ENCODE measurements around the gene SNCB. TPM values are rescaled to one million over a fixed set of nuclear protein-coding genes. Genes with fewer than 3 reads are reported as not detected.
A peak's percentile ranks its signal among the peaks of the same experiment; 100 is the strongest.
"Not testable (repeated sequence)": the region's sequence is repeated elsewhere in the genome, so short reads cannot be mapped to it uniquely, and the experiment has no call there.

The SNCB gene
- total RNA-seq, 1 experiment from 2014 or later, result not detected

DNA sequence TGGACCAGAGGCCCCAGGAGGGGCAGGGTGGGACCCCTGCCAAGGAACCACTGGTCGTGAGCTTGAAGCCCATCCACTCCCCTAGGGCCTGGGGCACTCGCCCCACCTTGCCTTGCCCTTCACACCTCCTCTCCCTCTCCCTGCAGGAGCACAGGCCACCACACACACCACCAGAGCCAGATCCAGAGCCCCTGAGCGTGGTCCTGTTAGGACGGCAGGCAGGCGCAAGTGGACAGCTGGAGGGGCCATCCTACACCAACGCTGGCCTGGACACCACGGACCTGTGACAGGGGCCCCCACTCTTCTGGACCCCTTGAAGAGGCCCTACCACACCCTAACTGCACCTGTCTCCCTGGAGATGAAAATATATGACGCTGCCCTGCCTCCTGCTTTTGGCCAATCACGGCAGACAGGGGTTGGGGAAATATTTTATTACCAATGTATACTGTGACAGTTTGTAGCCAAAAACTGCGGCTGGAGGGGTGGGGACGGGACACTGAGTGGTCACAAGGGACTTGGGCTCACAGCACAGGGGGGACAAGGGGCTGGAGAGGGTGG, 34.9 kb downstream of the SNCB start:
- in situ Hi-C loops (cut with HindIII; ENCODE audit: low pct_unique_long_range_greater_than_20kb, low sequenced_read_pairs), result no loop called here
- no peak for DNase-seq (ENCODE audit: low read depth)

DNA sequence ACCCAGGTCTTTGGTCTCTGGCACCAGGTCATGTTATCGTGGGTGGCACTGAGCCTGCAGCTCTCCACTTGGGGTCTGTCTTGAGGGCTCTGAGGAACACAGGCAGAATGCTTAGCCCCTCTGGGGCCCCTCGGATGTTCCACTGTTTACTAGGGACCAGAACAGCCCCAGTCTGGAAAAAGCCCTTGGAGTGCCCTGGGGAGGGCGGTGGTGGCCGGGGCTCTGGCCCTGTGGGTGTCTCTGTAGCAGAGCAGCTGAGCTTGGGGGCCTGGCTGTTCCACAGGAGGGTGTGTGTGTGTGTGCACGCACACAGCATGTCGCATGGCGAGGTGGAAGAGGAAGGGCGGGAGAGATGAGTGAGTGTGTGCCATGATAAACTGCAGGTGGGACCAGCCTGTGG, 35.8 kb downstream of the SNCB start:
- in situ Hi-C loops (cut with HindIII; ENCODE audit: low pct_unique_long_range_greater_than_20kb, low sequenced_read_pairs), result no loop called here

DNA sequence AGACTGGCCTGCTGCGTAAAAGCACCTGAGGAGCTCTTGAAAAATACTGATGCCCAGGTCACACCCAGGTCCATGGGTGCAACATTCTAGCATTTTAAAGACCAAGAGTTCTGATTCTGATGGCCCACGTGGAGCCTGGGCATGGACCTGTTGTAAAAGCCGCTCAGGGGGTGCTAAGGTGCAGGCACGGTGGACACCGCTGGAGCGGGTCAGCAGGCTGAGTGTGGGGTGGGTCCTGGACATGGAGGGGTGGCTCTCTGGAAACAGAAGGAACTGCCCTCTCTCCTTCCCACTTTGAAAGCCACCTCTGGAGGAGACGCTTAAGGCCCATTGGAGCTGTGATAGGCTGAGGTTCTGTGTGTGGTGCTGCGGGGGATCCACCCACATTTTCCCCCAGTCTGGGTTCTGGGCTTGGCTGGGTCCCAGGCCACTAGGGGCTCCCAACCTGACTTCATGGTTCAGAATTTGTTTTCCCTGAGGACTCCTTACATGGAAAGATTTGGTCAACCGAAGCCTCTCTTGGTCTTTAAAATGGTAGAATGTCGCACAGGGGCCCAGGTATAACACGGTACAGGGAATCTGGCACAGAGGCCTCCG, 37.0 kb downstream of the SNCB start:
- in situ Hi-C loops (cut with HindIII; ENCODE audit: low pct_unique_long_range_greater_than_20kb, low sequenced_read_pairs), result no loop called here
- no peak for DNase-seq (ENCODE audit: low read depth)

More for the DNA sequence above, 35.8 kb downstream of the SNCB start:
- DNase-seq (ENCODE audit: low read depth), result no peak

- in situ Hi-C loops (cut with HindIII; ENCODE audit: low pct_unique_long_range_greater_than_20kb, low sequenced_read_pairs), result no loop called here
- no peak for DNase-seq (ENCODE audit: low read depth)
Observed at GRCh38 chr5:176592573-176592972, 37.8 kb downstream of the SNCB start.

- DNase-seq (ENCODE audit: low read depth); in situ Hi-C loops (cut with HindIII; ENCODE audit: low pct_unique_long_range_greater_than_20kb, low sequenced_read_pairs): not testable (repeated sequence)
Observed at GRCh38 chr5:176591667-176592066, 38.7 kb downstream of the SNCB start.

DNA sequence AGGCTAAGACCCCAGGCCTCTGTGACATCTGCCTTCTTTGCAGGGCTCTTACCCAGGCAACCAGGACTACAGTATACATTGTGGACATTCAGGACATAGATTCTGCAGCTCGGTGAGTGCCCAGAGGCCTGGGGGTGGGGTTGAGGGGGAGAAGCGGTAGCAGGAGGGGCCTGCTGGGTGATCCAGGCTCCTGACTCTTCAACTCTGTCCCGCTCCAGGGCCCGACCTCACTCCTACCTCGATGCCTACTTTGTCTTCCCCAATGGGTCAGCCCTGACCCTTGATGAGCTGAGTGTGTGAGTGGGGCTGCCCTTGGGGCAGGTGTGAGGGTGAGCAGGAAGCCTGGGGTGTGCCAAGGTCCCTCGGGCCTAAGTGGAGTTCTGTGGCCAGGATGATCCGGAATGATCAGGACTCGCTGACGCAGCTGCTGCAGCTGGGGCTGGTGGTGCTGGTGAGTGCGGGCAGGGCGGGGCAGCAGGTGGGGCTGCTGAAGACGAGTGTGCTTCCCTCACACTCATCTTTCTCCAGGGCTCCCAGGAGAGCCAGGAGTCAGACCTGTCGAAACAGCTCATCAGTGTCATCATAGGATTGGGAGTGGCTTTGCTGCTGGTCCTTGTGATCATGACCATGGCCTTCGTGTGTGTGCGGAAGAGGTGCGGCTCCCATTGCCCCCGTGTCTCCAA, 40.2 kb downstream of the SNCB start:
- in situ Hi-C loops (cut with HindIII; ENCODE audit: low pct_unique_long_range_greater_than_20kb, low sequenced_read_pairs), result no loop called here
- no peak for DNase-seq (ENCODE audit: low read depth)

DNA sequence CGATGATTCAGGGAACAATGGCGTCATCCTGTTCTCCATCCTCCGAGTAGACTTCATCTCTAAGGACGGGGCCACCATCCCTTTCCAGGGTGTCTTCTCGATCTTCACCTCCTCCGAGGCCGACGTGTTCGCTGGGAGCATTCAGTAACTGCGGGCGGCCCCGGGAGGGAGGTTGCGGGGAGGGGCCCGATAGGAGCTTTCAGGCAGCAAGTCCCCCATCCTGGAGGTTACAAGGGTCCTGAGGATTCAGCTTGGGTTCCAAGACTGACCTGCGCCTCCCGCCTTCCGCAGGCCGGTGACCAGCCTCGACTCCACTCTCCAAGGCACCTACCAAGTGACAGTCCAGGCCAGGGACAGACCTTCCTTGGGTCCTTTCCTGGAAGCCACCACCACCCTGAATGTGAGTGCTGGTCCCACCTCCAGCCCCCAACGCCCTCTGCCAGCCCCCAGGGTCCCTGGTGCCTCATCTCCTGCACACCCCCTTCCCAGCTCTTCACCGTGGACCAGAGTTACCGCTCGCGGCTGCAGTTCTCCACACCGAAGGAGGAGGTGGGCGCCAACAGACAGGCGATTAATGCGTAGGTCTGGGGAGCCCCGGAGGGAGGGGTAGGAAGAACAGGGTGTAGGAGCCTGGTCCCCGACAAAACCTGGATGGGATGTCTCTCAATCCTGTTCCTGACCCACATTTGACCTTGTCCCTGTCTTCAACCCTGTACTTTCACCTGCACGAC, 41.1 kb downstream of the SNCB start:
- in situ Hi-C loops (cut with HindIII; ENCODE audit: low pct_unique_long_range_greater_than_20kb, low sequenced_read_pairs), result no loop called here
- DNase-seq (ENCODE audit: low read depth), result no peak

DNA sequence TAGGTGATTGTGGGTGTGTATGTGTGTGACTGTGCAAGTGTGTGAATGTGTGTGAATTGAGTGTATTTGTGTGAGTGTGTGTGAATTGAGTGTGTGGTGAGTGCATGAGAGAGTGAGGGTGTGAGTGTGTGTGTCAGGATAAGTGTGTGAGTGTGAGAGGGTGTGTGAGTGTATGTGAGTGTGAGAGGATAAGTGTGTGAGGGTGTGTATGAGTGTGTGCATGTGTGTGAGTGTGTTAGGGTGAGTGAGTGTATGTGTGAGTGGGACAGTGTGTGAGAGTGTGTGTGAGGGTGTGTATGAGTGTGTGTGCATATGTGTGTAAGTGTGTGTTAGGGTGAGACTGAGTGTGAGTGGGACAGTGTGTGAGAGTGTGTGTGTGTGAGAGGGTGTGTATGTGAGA, 42.0 kb downstream of the SNCB start:
- DNase-seq (ENCODE audit: low read depth), result no peak
- in situ Hi-C loops (cut with HindIII; ENCODE audit: low pct_unique_long_range_greater_than_20kb, low sequenced_read_pairs), result no loop called here

DNA sequence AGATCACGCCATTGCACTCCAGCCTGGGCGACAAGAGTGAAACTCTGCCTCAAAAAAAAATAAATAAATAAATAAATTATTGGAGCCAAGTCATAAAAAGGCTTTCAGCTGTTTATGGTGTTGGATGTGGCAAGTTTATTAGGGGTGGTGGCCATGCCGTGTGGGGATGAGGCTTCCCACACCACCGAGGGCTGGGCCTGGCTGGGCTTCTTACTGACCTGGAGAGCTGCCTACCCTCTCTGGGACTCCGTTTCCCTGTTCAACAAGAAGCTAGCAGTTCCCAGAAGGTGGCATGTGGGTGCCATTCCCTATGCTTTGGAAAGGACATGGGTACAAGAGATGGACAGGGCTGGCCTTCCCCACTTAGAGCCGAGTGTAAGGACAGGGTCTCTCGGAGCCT, 42.9 kb downstream of the SNCB start:
- in situ Hi-C loops (cut with HindIII; ENCODE audit: low pct_unique_long_range_greater_than_20kb, low sequenced_read_pairs), result no loop called here

GRCh38 chr5:176583076-176583475, 47.3 kb downstream of the SNCB start:
- in situ Hi-C loops (cut with HindIII; ENCODE audit: low pct_unique_long_range_greater_than_20kb, low sequenced_read_pairs), result no loop called here
- DNase-seq (ENCODE audit: low read depth), result no peak

More for the DNA sequence above, 42.9 kb downstream of the SNCB start:
- no peak for DNase-seq (ENCODE audit: low read depth)

DNA sequence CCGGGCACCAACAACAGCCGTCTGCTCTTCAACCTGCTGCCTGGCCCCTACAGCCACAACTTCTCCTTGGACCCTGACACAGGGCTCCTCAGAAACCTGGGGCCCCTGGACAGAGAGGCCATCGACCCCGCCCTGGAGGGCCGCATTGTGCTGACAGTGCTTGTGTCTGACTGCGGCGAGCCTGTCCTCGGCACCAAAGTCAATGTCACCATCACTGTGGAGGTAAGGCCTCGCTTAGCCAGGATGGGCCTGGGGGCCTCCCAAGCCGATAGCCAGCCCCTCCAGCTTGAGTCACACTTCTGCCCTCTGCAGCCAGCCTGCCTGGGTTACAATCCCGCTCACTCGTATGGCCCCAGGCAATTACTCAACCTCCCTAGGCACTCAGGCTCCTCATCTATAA, 49.0 kb downstream of the SNCB start:
- DNase-seq (ENCODE audit: low read depth), result no peak
- in situ Hi-C loops (cut with HindIII; ENCODE audit: low pct_unique_long_range_greater_than_20kb, low sequenced_read_pairs), result no loop called here

- DNase-seq (ENCODE audit: low read depth), result no peak
- in situ Hi-C loops (cut with HindIII; ENCODE audit: low pct_unique_long_range_greater_than_20kb, low sequenced_read_pairs), result no loop called here
Observed at GRCh38 chr5:176579323-176579722, 51.0 kb downstream of the SNCB start.

- in situ Hi-C loops (cut with HindIII; ENCODE audit: low pct_unique_long_range_greater_than_20kb, low sequenced_read_pairs), result no loop called here
- DNase-seq (ENCODE audit: low read depth), result peak; percentile 28
Observed at GRCh38 chr5:176578391-176578808, 51.9 kb downstream of the SNCB start.

GRCh38 chr5:176577312-176578176, 52.8 kb downstream of the SNCB start:
- DNase-seq (ENCODE audit: low read depth), result no peak
- in situ Hi-C loops (cut with HindIII; ENCODE audit: low pct_unique_long_range_greater_than_20kb, low sequenced_read_pairs), result no loop called here

DNA sequence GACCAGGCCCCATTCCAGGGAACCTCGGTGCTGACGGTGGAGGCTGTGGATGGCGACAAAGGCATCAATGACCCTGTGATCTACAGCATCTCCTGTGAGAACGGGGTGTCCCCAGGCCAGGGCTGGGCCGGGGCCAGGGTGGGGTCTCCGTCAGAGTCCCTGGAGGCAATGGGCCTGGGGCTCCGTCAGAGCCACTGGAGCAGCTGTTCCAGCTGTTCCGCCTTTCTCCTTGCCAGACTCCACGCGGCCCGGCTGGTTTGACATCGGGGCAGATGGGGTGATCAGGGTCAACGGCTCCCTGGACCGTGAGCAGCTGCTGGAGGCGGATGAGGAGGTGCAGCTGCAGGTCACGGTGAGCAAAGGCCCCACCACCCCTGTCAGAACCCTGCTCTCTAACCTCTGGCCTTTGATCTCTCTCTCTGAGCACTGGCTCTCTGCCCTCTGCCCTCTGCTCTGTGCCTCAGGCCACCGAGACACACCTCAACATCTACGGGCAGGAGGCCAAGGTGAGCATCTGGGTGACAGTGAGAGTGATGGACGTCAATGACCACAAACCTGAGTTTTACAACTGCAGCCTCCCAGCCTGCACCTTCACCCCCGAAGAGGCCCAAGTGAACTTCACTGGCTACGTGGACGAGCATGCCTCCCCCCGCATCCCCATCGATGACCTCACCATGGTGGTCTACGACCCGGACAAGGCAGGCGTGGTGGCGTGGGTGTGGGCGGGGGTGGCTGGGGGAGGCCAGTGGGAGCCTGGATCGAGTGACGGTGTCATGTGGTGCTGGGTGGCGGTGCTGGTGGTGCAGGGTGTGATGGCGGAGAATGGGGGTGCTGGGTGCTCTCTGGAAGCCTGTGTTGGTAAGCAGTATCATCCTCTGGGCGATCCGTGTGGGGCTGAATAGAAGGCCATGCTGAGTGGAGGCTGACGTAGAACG, 54.6 kb downstream of the SNCB start:
- in situ Hi-C loops (cut with HindIII; ENCODE audit: low pct_unique_long_range_greater_than_20kb, low sequenced_read_pairs), result no loop called here
- no peak for DNase-seq (ENCODE audit: low read depth)

- in situ Hi-C loops (cut with HindIII; ENCODE audit: low pct_unique_long_range_greater_than_20kb, low sequenced_read_pairs), result no loop called here
Observed at GRCh38 chr5:176575066-176575465, 55.3 kb downstream of the SNCB start.

GRCh38 chr5:176574297-176574591, 56.1 kb downstream of the SNCB start:
- in situ Hi-C loops (cut with HindIII; ENCODE audit: low pct_unique_long_range_greater_than_20kb, low sequenced_read_pairs), result no loop called here
- DNase-seq (ENCODE audit: low read depth), result no peak

More at GRCh38 chr5:176575066-176575465, 55.3 kb downstream of the SNCB start:
- DNase-seq (ENCODE audit: low read depth), result no peak

Measured in Caki2 (cell line).